HepG2 (cell line): ENCODE measurements around the gene CAPN15. TPM values are rescaled to one million over a fixed set of nuclear protein-coding genes. Genes with fewer than 3 reads are reported as not detected.

Experiments used
- AGO2 ChIP-seq: fragments of 200-400 bp; formaldehyde crosslinking; optimal IDR thresholded peaks from 2 replicates; pipeline ENCODE3; 2017; ENCODE audit warnings: mild to moderate bottlenecking, low read depth, low read length, moderate library complexity
- AKAP8 ChIP-seq: sonication (generic); formaldehyde crosslinking; IDR thresholded peaks from 2 replicates; pipeline ENCODE4 v1.5.1; 2020; ENCODE audit warnings: mild to moderate bottlenecking, missing genetic modification reagents
- E2F1 ChIP-seq: sonication (generic); formaldehyde crosslinking; IDR thresholded peaks from 2 replicates; pipeline ENCODE4 v1.5.0; 2020; ENCODE audit warnings: missing genetic modification reagents
- GATAD1 ChIP-seq: IDR thresholded peaks from 2 replicates; pipeline ENCODE4 v1.6.1; 2016; ENCODE audit warnings: missing genetic modification reagents, missing compliant biosample characterization
- KDM2A ChIP-seq: sonication (generic); formaldehyde crosslinking; IDR thresholded peaks from 2 replicates; pipeline ENCODE4 v1.4.0; 2020; ENCODE audit warnings: low read depth, missing genetic modification reagents, borderline replicate concordance
- KDM4B ChIP-seq: sonication (generic); formaldehyde crosslinking; IDR thresholded peaks from 2 replicates; pipeline ENCODE4 v1.4.0; 2020; ENCODE audit warnings: missing genetic modification reagents
- POLR2G ChIP-seq: fragments of 200-400 bp; formaldehyde crosslinking; IDR thresholded peaks from 2 replicates; pipeline ENCODE4 v1.6.1; 2018; ENCODE audit warnings: mild to moderate bottlenecking, low read depth, low read length, moderate library complexity
- RBM22 ChIP-seq: fragments of 200-400 bp; formaldehyde crosslinking; optimal IDR thresholded peaks from 2 replicates; pipeline ENCODE3; 2017; ENCODE audit warnings: mild to moderate bottlenecking, low read length, moderate library complexity
- SAP130 ChIP-seq: IDR thresholded peaks from 2 replicates; pipeline ENCODE4 v1.6.1; 2016; ENCODE audit warnings: low read depth
- SMAD9 ChIP-seq: sonication (generic); formaldehyde crosslinking; IDR thresholded peaks from 2 replicates; pipeline ENCODE4 v1.5.1; 2020; ENCODE audit warnings: mild to moderate bottlenecking, missing genetic modification reagents
- ZC3H13 ChIP-seq: sonication (generic); formaldehyde crosslinking; IDR thresholded peaks from 2 replicates; pipeline ENCODE4 v1.8.1; 2023; ENCODE audit warnings: mild to moderate bottlenecking, missing genetic modification reagents, moderate library complexity
- ZNF326 ChIP-seq: sonication (generic); formaldehyde crosslinking; IDR thresholded peaks from 2 replicates; pipeline ENCODE4 v1.4.0; 2020; ENCODE audit warnings: missing genetic modification reagents, borderline replicate concordance
- polyA plus RNA-seq, 8 experiments: library from polyadenylated mRNA; depleted of rRNA in 3 of 8; stranded (reverse) in 7 of 8; unstranded in 1 of 8; fragments of >200 nt; fragmentation: Illumina TruSeq in 4 of 8; extraction: Trizol in 4 of 8; gene quantifications; 2 replicates each; pipeline versions ENCODE4 v1.2.1 to v1.2.3, GENCODE V29; 2011 to 2016; ENCODE audit warnings: low read depth in 4 of 8, missing spikeins in 1 of 8, mixed read lengths in 1 of 8; ENCODE audit not compliant: insufficient read depth in 1 of 8
- total RNA-seq, 5 experiments: library from RNA; depleted of rRNA; stranded (reverse); fragments of >200 nt; fragmentation: Illumina TruSeq; extraction: Trizol; gene quantifications; 2 replicates each; pipeline ENCODE4 v1.2.3, GENCODE V29; 2016; ENCODE audit warnings: low read depth in 1 of 5
- TF ChIP-seq, protein P1 (sequence below): sonication (generic); formaldehyde crosslinking; IDR thresholded peaks from 2 replicates; pipeline ENCODE4 v1.4.0; 2020; ENCODE audit warnings: missing genetic modification reagents
- TF ChIP-seq, protein P2 (sequence below): sonication (generic); formaldehyde crosslinking; conservative IDR thresholded peaks from 2 replicates; pipeline ENCODE4 v1.4.0; 2020; ENCODE audit warnings: missing genetic modification reagents

Gene CAPN15
- total and polyA plus RNA-seq, 2 of the 13 experiments (the other 11 are each of a cell fraction or from before 2014, with no cell fraction given) = 14.9 to 24.5 TPM

DNA sequence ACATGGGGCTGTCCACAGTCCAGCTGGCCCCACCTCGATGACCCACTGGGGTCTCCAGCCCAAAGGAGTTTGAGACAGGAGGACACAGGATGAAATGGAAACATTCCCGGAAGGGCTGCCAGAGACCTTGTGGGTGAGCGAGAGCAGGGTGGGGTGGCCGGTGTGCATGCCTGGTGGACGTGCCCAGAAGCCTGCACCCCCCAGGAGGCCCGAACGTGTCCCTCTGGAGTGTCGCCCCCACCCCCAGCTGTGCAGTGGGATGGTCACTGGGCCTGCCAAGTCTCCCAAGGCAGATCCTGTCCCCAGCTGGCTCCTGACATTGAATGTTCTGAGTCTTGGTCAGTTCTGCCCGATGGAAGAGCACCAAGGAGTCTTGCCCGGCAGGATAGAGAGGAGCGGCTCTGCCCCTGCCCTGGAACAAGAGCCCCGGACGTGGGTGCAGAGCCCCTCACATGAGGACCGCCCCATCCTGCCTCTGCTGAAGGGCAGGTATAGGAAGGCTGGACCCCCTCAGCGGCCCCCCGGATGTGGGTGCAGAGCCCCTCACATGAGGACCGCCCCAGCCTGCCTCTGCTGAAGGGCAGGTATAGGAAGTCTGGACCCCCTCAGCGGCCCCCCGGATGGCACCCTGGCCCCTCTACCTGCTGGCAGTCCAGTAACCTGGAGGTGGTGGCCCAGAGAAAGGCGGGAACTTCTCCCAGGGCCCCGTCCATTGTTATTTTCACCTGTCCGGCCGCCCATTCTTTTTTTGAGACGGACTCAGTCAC, 3.1 kb upstream of the CAPN15 start (continued):
- TF ChIP-seq AGO2 (peak; percentile 97), ZNF326 (CRISPR knock-in tag) (peak; percentile 90), E2F1 (CRISPR knock-in tag) (no peak), KDM4B (CRISPR knock-in tag) (0 out of 2 replicates have a peak, but pooled peaks have one; percentile 22), RBM22 (peak; percentile 84), ZC3H13 (CRISPR knock-in tag) (peak; percentile 93), AKAP8 (CRISPR knock-in tag) (peak; percentile 97), SAP130 (no peak), KDM2A (CRISPR knock-in tag) (peak; percentile 24; the same call in 1 of the 2 replicates), GATAD1 (no peak), POLR2G (peak; percentile 46), SMAD9 (CRISPR knock-in tag) (no peak)
- TF ChIP-seq, protein P1, sequence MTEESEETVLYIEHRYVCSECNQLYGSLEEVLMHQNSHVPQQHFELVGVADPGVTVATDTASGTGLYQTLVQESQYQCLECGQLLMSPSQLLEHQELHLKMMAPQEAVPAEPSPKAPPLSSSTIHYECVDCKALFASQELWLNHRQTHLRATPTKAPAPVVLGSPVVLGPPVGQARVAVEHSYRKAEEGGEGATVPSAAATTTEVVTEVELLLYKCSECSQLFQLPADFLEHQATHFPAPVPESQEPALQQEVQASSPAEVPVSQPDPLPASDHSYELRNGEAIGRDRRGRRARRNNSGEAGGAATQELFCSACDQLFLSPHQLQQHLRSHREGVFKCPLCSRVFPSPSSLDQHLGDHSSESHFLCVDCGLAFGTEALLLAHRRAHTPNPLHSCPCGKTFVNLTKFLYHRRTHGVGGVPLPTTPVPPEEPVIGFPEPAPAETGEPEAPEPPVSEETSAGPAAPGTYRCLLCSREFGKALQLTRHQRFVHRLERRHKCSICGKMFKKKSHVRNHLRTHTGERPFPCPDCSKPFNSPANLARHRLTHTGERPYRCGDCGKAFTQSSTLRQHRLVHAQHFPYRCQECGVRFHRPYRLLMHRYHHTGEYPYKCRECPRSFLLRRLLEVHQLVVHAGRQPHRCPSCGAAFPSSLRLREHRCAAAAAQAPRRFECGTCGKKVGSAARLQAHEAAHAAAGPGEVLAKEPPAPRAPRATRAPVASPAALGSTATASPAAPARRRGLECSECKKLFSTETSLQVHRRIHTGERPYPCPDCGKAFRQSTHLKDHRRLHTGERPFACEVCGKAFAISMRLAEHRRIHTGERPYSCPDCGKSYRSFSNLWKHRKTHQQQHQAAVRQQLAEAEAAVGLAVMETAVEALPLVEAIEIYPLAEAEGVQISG (CRISPR knock-in tag) = 0 out of 2 replicates have a peak, but pooled peaks have one; percentile 29
- TF ChIP-seq, protein P2, sequence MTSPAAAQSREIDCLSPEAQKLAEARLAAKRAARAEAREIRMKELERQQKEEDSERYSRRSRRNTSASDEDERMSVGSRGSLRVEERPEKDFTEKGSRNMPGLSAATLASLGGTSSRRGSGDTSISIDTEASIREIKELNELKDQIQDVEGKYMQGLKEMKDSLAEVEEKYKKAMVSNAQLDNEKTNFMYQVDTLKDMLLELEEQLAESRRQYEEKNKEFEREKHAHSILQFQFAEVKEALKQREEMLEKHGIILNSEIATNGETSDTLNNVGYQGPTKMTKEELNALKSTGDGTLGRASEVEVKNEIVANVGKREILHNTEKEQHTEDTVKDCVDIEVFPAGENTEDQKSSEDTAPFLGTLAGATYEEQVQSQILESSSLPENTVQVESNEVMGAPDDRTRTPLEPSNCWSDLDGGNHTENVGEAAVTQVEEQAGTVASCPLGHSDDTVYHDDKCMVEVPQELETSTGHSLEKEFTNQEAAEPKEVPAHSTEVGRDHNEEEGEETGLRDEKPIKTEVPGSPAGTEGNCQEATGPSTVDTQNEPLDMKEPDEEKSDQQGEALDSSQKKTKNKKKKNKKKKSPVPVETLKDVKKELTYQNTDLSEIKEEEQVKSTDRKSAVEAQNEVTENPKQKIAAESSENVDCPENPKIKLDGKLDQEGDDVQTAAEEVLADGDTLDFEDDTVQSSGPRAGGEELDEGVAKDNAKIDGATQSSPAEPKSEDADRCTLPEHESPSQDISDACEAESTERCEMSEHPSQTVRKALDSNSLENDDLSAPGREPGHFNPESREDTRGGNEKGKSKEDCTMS = no peak
